ENCODE data around the gene MTAP. TPM values are rescaled to one million over a fixed set of nuclear protein-coding genes. Genes with fewer than 3 reads are reported as not detected.

The MTAP gene
- total and polyA plus RNA-seq, 2 experiments from 2014 or later, result 21.5 to 23.0 TPM

DNA sequence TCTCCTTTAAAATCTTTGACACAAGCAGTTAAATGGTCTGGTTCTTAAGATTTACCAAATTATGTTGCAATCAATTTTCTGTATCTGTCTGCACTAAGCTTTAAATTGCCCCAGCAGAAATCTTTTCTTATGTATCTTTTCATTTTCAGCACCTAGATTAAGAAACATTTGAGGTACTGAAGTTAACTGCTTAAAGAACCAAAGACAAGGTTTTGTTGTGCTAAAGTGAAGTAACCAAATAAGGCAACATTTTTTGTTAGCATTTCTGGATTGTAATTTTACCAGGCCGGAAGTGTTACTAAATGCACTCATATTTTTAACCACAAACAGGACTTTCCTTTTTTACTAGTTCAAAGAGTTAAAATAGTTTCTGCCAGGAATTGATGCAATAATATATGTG, 24.1 kb upstream of the MTAP start:
- Histone ChIP-seq H3K9me3 (ENCODE audit: low read depth) (no peaks in the 10 kb centered on the region), H3K4me1 (ENCODE audit: low read depth) (no peaks in the 10 kb centered on the region), H3K27me3 (peaks cover 22% of the 10 kb centered on the region), H3K4me3 (no peak overlapping the region), H3K27ac (no peak overlapping the region), H3K36me3 (no peaks in the 10 kb centered on the region)
- TF ChIP-seq, protein P1, sequence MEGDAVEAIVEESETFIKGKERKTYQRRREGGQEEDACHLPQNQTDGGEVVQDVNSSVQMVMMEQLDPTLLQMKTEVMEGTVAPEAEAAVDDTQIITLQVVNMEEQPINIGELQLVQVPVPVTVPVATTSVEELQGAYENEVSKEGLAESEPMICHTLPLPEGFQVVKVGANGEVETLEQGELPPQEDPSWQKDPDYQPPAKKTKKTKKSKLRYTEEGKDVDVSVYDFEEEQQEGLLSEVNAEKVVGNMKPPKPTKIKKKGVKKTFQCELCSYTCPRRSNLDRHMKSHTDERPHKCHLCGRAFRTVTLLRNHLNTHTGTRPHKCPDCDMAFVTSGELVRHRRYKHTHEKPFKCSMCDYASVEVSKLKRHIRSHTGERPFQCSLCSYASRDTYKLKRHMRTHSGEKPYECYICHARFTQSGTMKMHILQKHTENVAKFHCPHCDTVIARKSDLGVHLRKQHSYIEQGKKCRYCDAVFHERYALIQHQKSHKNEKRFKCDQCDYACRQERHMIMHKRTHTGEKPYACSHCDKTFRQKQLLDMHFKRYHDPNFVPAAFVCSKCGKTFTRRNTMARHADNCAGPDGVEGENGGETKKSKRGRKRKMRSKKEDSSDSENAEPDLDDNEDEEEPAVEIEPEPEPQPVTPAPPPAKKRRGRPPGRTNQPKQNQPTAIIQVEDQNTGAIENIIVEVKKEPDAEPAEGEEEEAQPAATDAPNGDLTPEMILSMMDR (IDR thresholded peaks at IDR 0.05; ENCODE audit: low read depth, low read length), result no peak
- DNase-seq (ENCODE audit: low read depth in 1 of 2, low spot score in 1 of 2), result peak in 1 of 2 donors; percentile 87

DNA sequence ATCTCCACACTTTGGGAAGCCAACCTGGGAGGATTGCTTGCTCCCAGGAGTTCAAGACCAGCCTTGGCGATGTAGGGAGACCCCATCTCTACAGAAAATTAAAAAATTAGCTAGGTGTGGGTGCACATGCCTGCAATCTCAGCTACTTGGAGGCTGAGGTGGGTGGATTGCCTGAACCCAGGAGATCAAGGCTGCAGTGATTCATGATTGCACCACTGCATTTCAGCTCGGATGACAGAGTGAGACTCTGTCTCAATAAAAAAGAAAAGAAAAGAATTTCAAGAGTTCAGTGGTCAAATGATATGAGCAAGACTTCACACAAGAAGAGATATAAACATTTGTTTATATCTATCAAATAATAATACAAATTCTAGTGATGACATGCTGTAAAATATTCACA, 23.0 kb upstream of the MTAP start:
- DNase-seq (ENCODE audit: low read depth in 1 of 2, low spot score in 1 of 2), result peak in 1 of 2 donors; percentile 47
- no peaks in the 10 kb centered on the region for H3K9me3 ChIP-seq (ENCODE audit: low read depth)
- H3K27me3 ChIP-seq, result peaks cover 26% of the 10 kb centered on the region
- H3K4me3 ChIP-seq, result no peak overlapping the region
- no peaks in the 10 kb centered on the region for H3K4me1 ChIP-seq (ENCODE audit: low read depth)
- TF ChIP-seq, protein P1 (IDR thresholded peaks at IDR 0.05; ENCODE audit: low read depth, low read length), result no peak
- no peaks in the 10 kb centered on the region for H3K36me3 ChIP-seq
- H3K27ac ChIP-seq, result no peak overlapping the region

DNA sequence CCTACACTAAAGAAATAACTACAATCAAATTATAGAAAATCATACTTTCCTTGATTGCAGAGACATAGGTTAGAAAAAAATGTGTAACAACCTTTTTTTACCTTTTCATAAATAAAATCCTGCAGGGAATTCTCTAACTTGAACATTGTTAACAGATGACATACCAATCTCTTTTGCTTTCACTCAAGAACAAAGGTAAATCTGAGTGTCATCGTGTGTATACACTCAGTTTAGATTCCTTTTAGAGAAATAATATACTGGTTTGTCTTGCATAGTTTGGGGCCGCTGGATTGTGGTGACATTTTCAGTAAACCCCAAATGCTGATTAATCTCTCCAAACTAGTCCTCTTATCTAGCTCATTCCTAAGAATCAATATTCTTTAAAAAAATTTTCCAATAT, 20.8 kb upstream of the MTAP start:
- no peak for DNase-seq (ENCODE audit: low read depth in 1 of 2, low spot score in 1 of 2)
- H3K4me3 ChIP-seq, result no peak overlapping the region
- no peaks in the 10 kb centered on the region for H3K36me3 ChIP-seq
- no peaks in the 10 kb centered on the region for H3K9me3 ChIP-seq (ENCODE audit: low read depth)
- H3K4me1 ChIP-seq (ENCODE audit: low read depth), result no peaks in the 10 kb centered on the region
- no peak overlapping the region for H3K27ac ChIP-seq
- TF ChIP-seq, protein P1 (IDR thresholded peaks at IDR 0.05; ENCODE audit: low read depth, low read length), result no peak
- H3K27me3 ChIP-seq, result peaks cover 37% of the 10 kb centered on the region

DNA sequence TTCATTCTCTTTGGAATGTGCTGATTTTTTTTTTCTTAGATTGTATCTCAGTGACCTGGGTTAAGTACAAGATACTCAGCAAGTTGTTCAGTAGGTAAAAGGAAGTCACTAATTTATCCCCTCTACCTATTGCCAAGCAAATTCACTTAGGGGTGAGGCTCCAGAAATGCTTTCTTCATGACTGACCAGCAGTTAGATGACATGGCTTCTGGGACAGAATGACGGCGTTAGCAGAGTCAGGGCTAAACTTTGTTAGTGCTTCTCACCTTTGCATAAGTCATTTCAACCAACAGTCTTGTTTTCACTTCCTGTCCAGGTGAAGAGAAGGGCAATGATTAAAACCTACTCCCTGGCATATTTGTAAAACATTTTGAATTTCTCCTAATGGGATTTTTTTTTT, 20.2 kb upstream of the MTAP start:
- H3K36me3 ChIP-seq, result no peaks in the 10 kb centered on the region

DNA sequence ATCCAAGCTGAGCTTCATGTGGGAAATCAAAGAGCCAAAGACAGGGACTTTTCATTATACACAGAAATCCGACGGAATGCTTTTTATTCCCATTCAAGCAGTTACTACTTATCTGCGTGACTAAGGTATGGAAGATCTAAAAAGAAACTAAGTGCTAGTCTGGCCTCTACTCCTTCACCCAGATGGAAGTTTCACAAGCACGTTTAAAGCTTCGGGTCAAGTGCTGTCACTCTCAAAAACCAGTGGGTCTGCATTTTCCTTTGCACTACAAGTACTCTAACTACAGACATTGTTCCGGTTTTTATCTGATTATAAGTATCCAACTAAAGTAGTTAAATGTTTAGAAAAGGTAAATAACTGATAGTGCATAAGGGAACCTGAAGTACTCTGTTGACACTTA, 13.7 kb upstream of the MTAP start:
- Histone ChIP-seq H3K9me3 (ENCODE audit: low read depth) (no peaks in the 10 kb centered on the region), H3K27me3 (peaks cover 78% of the 10 kb centered on the region), H3K36me3 (no peaks in the 10 kb centered on the region), H3K4me3 (no peak overlapping the region), H3K4me1 (ENCODE audit: low read depth) (peaks cover 12% of the 10 kb centered on the region), H3K27ac (no peak overlapping the region)
- DNase-seq (ENCODE audit: low read depth in 1 of 2, low spot score in 1 of 2), result peak in 1 of 2 donors; percentile 67
- TF ChIP-seq, protein P1 (IDR thresholded peaks at IDR 0.05; ENCODE audit: low read depth, low read length), result no peak

More for the DNA sequence above, 20.2 kb upstream of the MTAP start:
- Histone ChIP-seq H3K9me3 (ENCODE audit: low read depth) (no peaks in the 10 kb centered on the region), H3K27me3 (peaks cover 42% of the 10 kb centered on the region), H3K4me1 (ENCODE audit: low read depth) (no peaks in the 10 kb centered on the region), H3K27ac (no peak overlapping the region), H3K4me3 (no peak overlapping the region)
- TF ChIP-seq, protein P1 (IDR thresholded peaks at IDR 0.05; ENCODE audit: low read depth, low read length), result no peak
- no peak for DNase-seq (ENCODE audit: low read depth in 1 of 2, low spot score in 1 of 2)
